NOMO-1 treated with DMSO at 0.1 percent for 48 hours (cell line): ENCODE measurements around the gene TMEM151A.

Source experiments
- DNase-seq: peaks from one replicate; lab custom pipeline; 2025; ENCODE audit not compliant: unreplicated experiment; lab: John Stamatoyannopoulos, UW

Gene TMEM151A

GRCh38 chr11:66334605-66335442 is 43.1 kb downstream of the TMEM151A start:
- peak; percentile 80 for DNase-seq

GRCh38 chr11:66335531-66336233 is 44.0 kb downstream of the TMEM151A start:
- peak; percentile 21 for DNase-seq

GRCh38 chr11:66336234-66337102 is 44.8 kb downstream of the TMEM151A start, which contains the start of gene RIN1:
Gene RIN1 (minus strand): TSS chr11:66336434. CDS start chr11:66336402, 32 bp downstream.
- DNase-seq, result peak; percentile 68

DNA sequence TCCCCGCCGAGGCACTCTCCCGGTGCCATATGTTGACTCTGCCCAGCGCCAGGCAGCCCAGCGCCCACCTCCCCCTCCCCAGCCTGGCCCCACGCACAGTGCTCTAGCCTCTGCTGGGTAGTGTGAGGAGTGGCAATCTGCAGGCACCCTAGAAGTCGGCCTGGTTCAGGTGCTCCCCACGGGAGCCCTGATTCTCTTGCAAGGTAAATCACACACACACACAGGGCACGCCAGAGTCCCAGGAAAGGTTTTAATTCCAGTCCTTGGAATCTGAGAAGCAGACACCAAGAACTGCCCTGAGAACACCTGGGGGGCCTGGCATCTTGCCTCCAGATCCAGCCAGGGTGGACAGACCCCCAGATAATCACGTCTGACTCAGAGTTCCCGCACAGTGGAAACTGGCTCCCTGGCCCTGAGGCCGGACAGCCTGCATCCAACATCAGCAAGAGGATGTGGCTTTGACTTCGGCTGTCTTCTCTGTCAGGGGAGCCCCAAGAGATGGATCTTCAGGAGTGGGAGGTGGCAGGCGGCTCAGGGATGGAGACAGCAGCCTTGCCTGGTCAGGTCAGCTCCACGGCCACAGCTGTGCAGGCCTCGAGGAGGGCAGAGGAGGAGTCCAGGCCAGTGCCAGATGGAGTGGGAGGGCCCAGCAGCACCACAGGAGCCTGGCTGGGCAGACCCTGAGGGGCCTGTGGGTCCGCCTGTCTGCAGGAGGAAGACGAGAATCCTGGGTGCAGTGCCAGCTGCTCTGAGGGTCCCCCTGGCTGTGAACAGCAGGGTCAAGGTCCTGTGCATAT is 45.6 kb downstream of the TMEM151A start:
- DNase-seq, result no peak

- DNase-seq, result no peak
These were observed 46.8 kb downstream of the TMEM151A start for GRCh38 chr11:66338276-66339161.

- no peak for DNase-seq
These were observed 47.5 kb downstream of the TMEM151A start for GRCh38 chr11:66339162-66339675.

DNA sequence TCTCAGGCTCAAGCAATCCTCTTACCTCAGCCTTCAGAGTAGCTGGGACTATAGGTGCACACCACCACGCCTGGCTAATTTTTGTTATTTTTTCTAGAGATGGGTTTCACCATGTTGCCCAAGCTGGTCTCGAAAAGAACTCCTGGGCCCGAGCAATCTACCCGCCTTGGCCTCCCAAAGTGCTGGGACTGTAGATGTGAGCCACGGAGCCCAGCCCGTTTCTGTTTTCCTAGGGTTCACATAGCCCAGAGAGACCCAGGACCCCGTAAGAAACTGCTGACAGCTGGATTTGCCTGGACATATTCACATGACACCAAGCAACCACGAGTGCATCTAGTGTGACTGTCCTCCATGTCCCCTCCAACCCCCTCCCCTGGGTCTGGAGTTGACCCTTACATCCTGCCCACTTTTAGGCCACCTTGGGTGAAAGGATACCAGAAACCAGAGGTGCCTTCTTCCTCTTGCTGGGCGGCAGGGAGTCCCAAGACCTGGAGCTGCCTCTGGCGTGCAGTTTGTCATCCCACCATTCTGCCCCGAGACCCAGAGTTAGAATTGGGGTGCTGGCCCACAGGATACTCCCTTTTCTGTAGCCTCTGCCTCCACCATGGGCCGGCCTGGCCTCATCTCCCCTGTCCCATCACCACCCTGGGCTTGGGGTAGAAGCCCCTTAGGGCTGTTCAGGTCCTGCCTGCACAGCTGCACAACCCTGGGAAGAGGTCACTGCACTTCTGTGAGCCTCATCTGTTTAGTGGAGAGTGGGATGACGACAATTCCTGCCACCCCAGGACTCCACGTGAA is 48.2 kb downstream of the TMEM151A start:
- no peak for DNase-seq

DNA sequence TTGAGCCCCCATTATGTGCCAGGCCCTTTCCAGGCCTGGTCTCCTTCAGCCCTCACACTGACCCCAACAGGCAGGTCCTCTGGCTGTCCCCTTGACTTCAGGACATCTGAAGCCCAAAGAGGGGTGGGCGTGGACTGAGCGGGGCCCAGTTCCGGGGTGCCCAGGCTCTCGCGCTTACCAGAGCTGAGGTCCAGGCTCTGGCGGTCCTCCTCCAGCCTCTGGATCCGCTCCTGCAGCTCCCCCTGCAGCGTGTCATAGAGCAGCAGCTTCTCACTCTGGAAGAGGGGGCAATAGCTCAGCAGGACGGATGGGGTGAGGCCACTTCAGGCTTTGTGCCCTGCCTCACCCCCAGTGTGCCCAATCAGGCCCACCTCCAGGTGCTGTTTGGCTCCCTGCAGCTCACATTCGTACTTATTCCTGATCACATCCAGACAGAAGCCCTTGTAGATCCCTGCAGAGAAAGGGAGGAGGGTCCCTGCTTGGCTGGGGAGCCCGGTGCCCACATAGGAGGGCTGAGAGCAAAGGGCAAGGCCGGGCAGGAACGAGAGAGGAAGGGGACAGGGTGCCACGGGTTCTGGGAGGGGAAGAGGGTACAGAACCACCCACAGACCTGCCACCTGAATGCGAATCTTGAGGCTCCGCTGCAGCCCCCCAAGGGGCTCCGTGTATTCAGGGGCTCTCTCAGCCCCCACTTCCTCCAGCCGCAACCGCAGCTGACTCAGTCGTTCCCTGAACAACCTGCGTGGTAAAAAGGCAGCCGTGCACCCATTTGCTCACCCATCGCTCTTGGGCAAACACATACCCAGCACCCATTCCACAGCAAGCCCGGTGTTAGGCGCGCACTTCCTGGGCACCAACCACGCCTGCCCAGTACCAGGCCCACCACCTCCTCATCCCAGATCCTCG is 49.2 kb downstream of the TMEM151A start:
- no peak for DNase-seq

DNA sequence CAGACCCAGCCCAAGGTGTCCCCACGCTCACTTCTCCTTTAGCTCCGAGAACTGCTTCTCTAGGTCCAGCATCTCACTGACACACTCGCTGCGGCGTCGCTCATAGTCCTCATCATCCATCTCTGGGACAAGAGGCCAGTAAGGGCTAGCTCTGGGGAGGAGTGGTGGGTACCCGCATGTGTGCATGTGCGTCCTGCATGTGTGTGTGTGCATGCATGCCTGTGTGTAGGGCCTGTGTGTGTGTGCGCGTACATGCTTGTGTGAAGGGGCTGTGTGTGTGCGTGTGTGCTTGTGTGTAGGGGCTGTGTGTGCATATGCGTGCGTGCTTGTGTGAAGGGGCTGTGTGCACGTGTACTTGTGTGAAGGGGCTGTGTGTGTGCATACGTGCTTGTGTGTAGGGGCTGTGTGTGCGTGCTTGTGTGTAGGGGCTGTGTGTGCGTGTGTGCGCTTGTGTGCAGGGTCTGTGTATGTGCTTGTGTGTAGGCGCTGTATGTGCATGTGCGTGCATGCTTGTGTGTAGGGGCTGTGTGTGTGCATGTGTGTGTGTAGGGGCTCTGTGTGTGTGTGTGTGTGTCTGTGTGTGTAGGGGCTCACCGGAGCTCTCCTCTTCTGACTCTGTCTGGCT is 49.9 kb downstream of the TMEM151A start:
- no peak for DNase-seq

DNA sequence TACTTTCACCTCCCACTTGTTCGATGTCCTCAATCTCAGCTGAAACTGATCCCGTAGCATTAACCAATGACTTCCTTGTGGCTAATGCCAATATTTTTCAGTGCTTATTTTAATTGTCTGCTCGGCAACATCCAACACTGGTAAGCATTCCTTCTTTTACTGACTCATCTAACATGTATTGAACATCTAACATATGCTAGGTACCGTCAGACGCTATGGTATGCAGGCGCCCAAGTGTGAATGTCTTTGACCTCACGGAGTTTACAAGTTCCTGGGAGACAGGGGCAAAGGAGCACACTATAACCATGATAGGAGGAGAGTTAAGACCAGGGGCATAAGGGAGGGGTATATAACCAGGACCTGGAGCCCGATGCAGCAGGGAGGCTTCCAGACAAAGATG is 51.5 kb downstream of the TMEM151A start:
- no peak for DNase-seq

DNA sequence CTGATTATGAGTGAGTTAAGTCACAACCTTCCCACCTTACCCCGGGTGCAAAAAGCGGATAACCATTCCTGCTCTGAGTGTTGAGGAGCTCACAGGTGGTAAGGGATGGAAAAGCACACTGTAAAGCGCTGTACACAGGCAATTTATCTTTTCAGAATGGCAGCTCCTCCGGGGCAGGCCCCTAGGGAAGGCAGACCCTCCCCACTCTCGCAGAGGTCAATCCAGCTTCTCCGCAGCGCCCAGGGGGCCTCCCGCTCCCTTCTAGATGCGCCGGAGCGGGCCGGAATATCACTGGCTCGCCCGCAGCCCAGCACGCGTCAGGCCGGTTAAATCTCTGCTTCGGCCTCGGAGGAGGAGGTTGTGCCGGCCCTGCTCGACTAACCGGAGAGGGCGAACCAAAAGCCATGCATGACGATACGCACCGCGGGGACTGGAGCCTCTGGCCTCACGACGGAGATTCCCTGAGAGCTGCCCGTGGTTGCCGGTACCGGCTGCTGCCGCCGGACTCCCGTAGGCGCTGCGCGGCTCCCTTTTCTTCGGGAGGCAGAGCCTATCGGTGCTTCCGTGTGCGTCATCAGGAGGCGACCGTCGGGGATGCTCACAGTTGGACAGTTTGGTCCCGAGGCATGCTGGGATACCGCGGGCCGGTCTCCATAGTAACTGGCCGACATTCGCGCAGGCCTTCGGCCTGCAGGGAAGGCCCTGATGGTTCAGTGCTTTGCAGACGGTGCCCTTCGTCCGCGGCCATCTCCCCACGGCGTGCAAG is 53.0 kb downstream of the TMEM151A start, which contains the start of gene BRMS1:
Gene BRMS1, minus strand, starts transcription at position 555 of the 766 bp plus-strand sequence. CDS start 2,870 bp downstream, outside the sequence.
- DNase-seq, result peak; percentile 95

DNA sequence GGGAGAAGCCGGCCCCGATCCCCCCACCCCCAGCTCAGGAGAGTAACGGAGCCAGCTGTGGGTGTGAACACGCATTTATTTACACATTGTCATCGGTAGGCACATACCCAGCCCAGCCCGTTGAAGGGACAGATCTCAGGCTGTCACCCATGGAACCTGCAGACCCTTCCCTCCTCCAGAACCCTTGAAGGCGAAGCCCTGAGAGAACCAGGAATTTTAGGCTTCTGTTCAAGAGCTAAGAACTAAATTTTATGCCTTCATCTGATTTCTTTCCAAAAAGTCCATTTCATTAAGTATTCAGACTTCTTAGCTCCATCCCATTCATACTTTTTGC is 53.6 kb downstream of the TMEM151A start:
- DNase-seq, result no peak
